K562 (cell line): ENCODE data around the gene CTSW. TPM values are rescaled to one million over a fixed set of nuclear protein-coding genes. Genes with fewer than 3 reads are reported as not detected.

Experiments
- ARID2 ChIP-seq: fragments of 450-650 bp; IDR thresholded peaks from 2 replicates; pipeline ENCODE4 v1.6.1; 2017; ENCODE audit warnings: antibody characterized with exemption, mild to moderate bottlenecking
- ASH1L ChIP-seq: fragments of 450-650 bp; IDR thresholded peaks from 2 replicates; pipeline ENCODE4 v1.6.1; 2018; ENCODE audit warnings: borderline replicate concordance, mild to moderate bottlenecking, low read depth; ENCODE audit not compliant: partially characterized antibody
- CAMTA2 ChIP-seq: fragments of 250-450 bp; sonication (Bioruptor Pico); conservative IDR thresholded peaks from 2 replicates; pipeline ENCODE4 v1.5.1; 2022
- CBX1 ChIP-seq: sonication (generic); IDR thresholded peaks from 2 replicates; pipeline ENCODE4 v1.6.1; 2016; ENCODE audit warnings: antibody characterized with exemption, low read depth, mild to moderate bottlenecking
- CLOCK ChIP-seq: fragments of 250-450 bp; sonication (Bioruptor Pico); IDR thresholded peaks from 2 replicates; pipeline ENCODE4 v1.4.0; 2020; ENCODE audit warnings: mild to moderate bottlenecking, moderate library complexity, borderline replicate concordance
- CTBP1 ChIP-seq: fragments of 450-650 bp; IDR thresholded peaks from 2 replicates; pipeline ENCODE4 v1.6.1; 2016; ENCODE audit warnings: borderline replicate concordance
- ELK3 ChIP-seq: fragments of 450-650 bp; formaldehyde crosslinking; IDR thresholded peaks from 2 replicates; pipeline ENCODE4 v1.4.0; 2020; ENCODE audit warnings: mild to moderate bottlenecking
- FOXO4 ChIP-seq: fragments of 450-650 bp; formaldehyde crosslinking; IDR thresholded peaks from 2 replicates; pipeline ENCODE4 v1.4.0; 2020; ENCODE audit warnings: mild to moderate bottlenecking, moderate library complexity
- FUS ChIP-seq: fragments of 200-400 bp; formaldehyde crosslinking; optimal IDR thresholded peaks from 2 replicates; pipeline ENCODE3; 2017; ENCODE audit warnings: low read depth, low read length
- GABPB1 ChIP-seq: sonication (generic); formaldehyde crosslinking; IDR thresholded peaks from 2 replicates; pipeline ENCODE4 v1.8.0; 2022; ENCODE audit warnings: mild to moderate bottlenecking, missing genetic modification reagents
- HCFC1 ChIP-seq: IDR thresholded peaks from 2 replicates; pipeline ENCODE4 v1.6.1; 2012; ENCODE audit warnings: low read depth, low read length, improper control_type of control experiment
- HMG20A ChIP-seq: fragments of 450-650 bp; formaldehyde crosslinking; conservative IDR thresholded peaks from 2 replicates; pipeline ENCODE4 v1.4.0; 2020; ENCODE audit warnings: mild to moderate bottlenecking, mixed read lengths
- PCBP1 ChIP-seq: fragments of 200-400 bp; formaldehyde crosslinking; IDR thresholded peaks from 2 replicates; pipeline ENCODE4 v1.6.1; 2018; ENCODE audit warnings: mild to moderate bottlenecking, low read depth, low read length; ENCODE audit not compliant: poor library complexity, severe bottlenecking
- PHB2 ChIP-seq: fragments of 450-650 bp; IDR thresholded peaks from 2 replicates; pipeline ENCODE4 v1.6.1; 2017; ENCODE audit warnings: low read depth
- PRMT5 ChIP-seq: sonication (generic); formaldehyde crosslinking; IDR thresholded peaks from 2 replicates; pipeline ENCODE4 v1.5.0; 2020; ENCODE audit warnings: missing genetic modification reagents
- SMARCA4 ChIP-seq: fragments of 450-650 bp; IDR thresholded peaks from 2 replicates; pipeline ENCODE4 v1.6.1; 2016
- TEAD2 ChIP-seq: fragments of 450-650 bp; IDR thresholded peaks from 2 replicates; pipeline ENCODE4 v1.6.1; 2016; ENCODE audit warnings: missing genetic modification characterization, control low read depth, missing compliant biosample characterization
- ZNF274 ChIP-seq: IDR thresholded peaks from 2 replicates; pipeline ENCODE4 v1.6.1; 2011; ENCODE audit warnings: low read depth, mild to moderate bottlenecking, low read length, moderate library complexity, borderline replicate concordance
- ZNF561 ChIP-seq: fragments of 450-650 bp; formaldehyde crosslinking; conservative IDR thresholded peaks from 2 replicates; pipeline ENCODE4 v1.4.0; 2020; ENCODE audit warnings: mild to moderate bottlenecking, moderate library complexity
- polyA plus RNA-seq, 8 experiments: library from polyadenylated mRNA; depleted of rRNA in 4 of 8; stranded (reverse) in 5 of 8; unstranded in 3 of 8; fragments of >200 nt; fragmentation: Nextera tagmentation in 2 of 8; fragmentation: Illumina TruSeq in 1 of 8; extraction: Ambion mirVana in 2 of 8; extraction: Trizol in 1 of 8; gene quantifications; 2 replicates each; pipeline versions ENCODE4 v1.2.1 to v1.2.3, GENCODE V29; 2011 to 2014; ENCODE audit warnings: inconsistent platforms in 1 of 8, missing spikeins in 1 of 8
- total RNA-seq, 7 experiments: library from RNA; depleted of rRNA in 6 of 7; stranded (reverse); fragments of >200 nt in 6 of 7; fragmentation: Illumina TruSeq in 2 of 7; extraction: Trizol in 2 of 7; gene quantifications; 2 replicates each; pipeline versions ENCODE4 v1.2.1 to v1.2.3, GENCODE V29; 2011 to 2021; ENCODE audit warnings: low replicate concordance in 1 of 7
- TF ChIP-seq, protein P1 (sequence below): sonication (generic); formaldehyde crosslinking; IDR thresholded peaks from 2 replicates; pipeline ENCODE4 v1.8.0; 2022; ENCODE audit warnings: mild to moderate bottlenecking, missing genetic modification reagents
- TF ChIP-seq, protein P2 (sequence below): sonication (generic); formaldehyde crosslinking; IDR thresholded peaks from 2 replicates; pipeline ENCODE4 v1.8.0; 2023; ENCODE audit warnings: mild to moderate bottlenecking, missing genetic modification reagents

The CTSW gene
- total and polyA plus RNA-seq, 9 of the 15 experiments (the other 6 are each of a cell fraction or from before 2014, with no cell fraction given): 0.04 TPM; not detected in 8

GRCh38 chr11:65899356-65900124 is 19.9 kb downstream of the CTSW start (continued):
- TF ChIP-seq CBX1 (no peak), FOXO4 (CRISPR knock-in tag) (no peak), PRMT5 (no peak), PCBP1 (peak; percentile 99), ZNF561 (CRISPR knock-in tag) (no peak), CLOCK (peak; percentile 36; the same call in 1 of the 2 replicates), CTBP1 (peak; percentile 78), ZNF274 (no peak), GABPB1 (CRISPR knock-in tag) (peak; percentile 81; the same call in 1 of the 2 replicates), HMG20A (CRISPR knock-in tag) (no peak), CAMTA2 (CRISPR knock-in tag) (no peak), ELK3 (CRISPR knock-in tag) (no peak), FUS (peak; percentile 93), ARID2 (no peak), TEAD2 (tag) (no peak), ASH1L (no peak), SMARCA4 (peak; percentile 66), PHB2 (no peak; the same call in 1 of the 2 replicates), HCFC1 (no peak)
- TF ChIP-seq, protein P1, sequence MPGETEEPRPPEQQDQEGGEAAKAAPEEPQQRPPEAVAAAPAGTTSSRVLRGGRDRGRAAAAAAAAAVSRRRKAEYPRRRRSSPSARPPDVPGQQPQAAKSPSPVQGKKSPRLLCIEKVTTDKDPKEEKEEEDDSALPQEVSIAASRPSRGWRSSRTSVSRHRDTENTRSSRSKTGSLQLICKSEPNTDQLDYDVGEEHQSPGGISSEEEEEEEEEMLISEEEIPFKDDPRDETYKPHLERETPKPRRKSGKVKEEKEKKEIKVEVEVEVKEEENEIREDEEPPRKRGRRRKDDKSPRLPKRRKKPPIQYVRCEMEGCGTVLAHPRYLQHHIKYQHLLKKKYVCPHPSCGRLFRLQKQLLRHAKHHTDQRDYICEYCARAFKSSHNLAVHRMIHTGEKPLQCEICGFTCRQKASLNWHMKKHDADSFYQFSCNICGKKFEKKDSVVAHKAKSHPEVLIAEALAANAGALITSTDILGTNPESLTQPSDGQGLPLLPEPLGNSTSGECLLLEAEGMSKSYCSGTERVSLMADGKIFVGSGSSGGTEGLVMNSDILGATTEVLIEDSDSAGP (CRISPR knock-in tag): 0 out of 2 replicates have a peak, but pooled peaks have one; percentile 11
- TF ChIP-seq, protein P2, sequence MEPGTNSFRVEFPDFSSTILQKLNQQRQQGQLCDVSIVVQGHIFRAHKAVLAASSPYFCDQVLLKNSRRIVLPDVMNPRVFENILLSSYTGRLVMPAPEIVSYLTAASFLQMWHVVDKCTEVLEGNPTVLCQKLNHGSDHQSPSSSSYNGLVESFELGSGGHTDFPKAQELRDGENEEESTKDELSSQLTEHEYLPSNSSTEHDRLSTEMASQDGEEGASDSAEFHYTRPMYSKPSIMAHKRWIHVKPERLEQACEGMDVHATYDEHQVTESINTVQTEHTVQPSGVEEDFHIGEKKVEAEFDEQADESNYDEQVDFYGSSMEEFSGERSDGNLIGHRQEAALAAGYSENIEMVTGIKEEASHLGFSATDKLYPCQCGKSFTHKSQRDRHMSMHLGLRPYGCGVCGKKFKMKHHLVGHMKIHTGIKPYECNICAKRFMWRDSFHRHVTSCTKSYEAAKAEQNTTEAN (CRISPR knock-in tag): no peak
